GM21515 (cell line): ENCODE data around the gene TMEM165.

Experiments used
- ATAC-seq: cut with Tn5 transposase; IDR thresholded peaks from one replicate; pipeline ENCODE4 v1.9.1; 2021; ENCODE audit not compliant: unreplicated experiment

TMEM165 gene

DNA sequence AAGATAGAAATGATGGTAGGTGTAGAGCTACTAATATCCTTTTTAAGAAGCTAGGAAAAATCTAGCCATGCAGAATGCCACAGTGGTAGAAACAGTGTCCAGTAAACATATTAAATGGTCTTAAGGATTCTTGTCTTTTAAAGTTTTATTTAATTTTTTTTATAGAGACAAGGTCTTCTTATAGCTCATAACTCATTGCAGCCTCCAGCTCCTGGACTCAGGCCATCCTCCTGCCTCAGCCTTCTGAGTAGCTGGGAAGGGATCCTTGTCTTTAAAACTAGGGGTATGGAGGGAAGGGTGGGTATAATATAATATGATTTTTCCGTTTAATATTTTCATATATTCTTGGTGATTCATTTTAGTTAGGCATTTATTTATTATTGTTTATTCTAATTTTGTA is 3.8 kb downstream of the TMEM165 start:
- ATAC-seq: no peak

DNA sequence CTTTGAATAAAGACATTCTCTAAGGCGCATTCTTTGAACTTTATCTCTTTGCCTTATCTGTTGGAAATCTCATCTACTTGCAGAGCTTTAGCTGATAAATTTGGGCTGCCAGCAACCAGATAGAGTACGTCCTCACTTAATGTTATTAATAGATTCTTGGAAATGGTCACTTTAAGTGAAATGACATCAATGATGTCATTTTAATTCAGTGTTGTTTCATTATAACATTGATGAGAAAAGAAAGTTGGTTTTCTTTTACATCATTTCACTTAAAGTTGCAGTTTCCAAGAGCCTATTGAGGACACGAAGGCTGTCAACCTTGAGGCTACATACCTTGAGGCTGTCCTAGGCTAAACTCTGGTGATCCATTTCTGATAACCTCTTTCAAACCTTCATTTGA is 9.3 kb downstream of the TMEM165 start:
- no peak for ATAC-seq

DNA sequence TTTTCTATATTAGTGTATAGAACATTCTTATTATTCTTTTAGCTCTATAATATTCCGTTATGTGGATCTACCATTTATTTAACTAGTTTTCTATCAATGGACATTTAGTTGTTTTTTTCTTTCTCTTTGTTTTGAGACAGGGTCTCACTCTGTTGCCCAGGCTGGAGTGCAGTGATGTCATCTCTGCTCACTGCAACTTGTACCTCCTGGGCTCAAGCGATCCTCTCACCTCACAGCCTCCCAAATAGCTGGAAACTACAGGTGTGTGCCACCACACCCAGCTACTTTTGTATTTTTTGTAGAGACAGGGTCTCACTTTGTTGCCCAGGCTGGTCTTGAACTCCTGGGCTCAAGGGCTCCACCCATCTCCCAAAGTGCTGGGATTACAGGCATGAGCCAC is 10.8 kb downstream of the TMEM165 start:
- no peak for ATAC-seq

DNA sequence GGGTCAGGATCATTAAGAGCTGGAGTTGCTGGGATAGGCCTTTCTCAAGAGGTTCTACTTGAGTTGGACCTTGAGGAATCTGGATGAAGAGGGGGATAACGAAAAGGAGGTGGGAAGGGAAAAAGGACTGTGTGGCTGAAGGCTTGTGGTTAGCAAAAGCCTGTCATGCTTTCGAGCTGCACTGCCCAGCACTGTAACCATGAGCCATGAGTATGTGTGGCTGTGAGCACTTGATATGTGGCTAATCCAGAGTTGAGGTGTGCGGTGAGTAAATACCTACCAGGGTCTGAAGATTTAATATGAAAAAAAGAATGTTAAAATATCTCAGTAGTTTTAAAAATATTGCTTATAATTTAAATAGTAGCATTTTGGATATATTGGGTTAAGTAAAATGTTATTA is 11.4 kb downstream of the TMEM165 start:
- no peak for ATAC-seq

DNA sequence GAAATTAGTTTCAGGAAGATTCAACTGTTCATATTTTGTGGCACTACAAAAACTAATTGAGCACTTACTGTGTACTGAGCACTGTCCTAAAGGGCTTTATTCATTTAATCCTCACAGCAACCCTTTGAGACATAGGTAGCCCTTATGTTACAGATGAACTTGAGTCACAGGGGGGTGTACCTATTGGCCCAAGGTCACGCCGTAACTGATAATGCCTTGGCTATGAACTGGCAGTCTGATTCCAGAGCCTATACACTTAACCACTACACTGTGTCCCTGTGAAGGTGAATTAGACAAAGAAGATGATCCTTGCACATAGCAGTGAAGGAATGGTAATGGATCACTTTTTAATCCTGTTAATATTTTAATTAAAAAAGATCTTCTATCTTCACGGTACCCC is 12.0 kb downstream of the TMEM165 start:
- no peak for ATAC-seq

DNA sequence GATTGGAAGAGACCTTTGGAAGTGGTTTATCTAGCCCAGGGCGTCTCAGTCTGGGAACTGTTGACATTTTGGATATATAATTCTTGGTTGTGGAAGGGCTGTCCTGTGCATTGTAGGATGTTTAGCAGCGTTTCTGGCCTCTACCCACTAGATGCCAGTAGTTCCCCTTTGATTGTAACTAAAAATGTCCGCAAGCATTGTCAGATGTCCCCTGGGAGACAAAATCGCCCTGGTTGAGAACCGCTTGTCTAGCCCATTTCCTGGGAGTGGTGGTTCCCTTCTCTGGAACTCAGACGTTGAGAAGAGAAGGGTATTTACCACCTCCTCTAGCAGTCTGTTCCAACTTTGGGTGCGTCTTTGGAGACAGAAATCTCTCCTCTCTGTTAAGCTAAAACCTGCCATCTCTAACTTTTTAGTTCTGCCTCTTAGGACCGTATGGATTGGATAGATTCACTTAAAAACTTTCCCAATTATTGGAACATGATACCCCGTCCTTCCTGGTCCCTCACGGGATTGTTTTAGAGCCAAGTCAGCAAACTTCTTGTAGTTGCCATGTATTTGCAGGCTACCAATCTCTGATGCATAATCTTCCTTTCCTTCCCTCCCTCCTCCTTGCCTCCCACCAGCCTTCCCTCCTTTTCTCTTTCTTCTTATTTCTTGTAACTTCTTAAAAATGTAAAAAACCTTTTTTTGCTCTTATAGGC is 13.9 kb downstream of the TMEM165 start:
- peak; percentile 76 for ATAC-seq

DNA sequence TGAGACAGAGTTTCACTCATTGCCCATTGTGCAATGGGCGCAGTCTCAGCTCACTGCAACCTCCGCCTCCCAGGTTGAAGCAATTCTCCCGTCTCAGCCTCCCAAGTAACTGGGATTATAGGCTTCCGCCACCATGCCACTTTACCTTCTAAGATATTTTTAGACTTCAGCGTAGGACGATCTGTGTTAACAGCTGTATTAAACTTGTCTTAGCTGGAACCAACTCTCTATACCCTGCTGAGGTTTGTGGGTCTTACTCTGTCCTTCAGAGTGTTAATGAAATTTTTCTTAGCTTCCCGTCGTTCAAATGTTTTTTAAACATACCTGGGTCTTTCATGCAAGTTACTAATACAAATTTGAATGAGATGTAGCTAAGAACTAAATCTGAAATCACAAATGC is 14.7 kb downstream of the TMEM165 start:
- no peak for ATAC-seq

DNA sequence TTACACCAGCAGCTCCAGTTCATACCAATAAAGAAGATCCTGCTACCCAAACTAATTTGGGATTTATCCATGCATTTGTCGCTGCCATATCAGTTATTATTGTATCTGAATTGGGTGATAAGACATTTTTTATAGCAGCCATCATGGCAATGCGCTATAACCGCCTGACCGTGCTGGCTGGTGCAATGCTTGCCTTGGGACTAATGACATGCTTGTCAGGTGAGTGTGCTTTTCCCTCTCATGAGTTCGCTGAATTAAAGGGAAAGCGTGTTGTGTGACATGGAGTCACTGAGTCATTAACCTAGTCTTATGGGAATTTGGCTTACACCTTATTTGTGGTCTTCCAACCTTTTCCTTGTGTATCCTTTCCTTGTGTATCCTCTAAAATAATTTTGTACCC is 15.9 kb downstream of the TMEM165 start:
- ATAC-seq: no peak

DNA sequence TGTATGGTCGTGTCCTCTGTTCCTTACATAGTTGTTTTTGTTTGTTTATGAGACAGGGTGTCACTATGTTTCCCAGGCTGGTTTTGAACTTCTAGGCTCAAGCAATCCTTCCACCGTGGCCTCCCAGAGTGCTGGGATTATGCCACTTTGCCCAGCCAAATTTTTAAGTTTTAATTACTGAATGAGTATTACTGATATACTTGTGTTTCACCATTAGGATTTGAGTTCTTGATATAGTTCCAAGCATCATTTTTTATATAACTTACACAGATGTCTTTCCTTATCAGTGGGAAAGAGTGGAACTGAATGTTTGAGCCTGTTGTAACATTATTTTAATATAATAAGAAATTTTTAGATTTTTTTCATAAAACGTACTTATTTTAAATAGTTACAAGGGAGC is 20.4 kb downstream of the TMEM165 start:
- ATAC-seq: no peak

DNA sequence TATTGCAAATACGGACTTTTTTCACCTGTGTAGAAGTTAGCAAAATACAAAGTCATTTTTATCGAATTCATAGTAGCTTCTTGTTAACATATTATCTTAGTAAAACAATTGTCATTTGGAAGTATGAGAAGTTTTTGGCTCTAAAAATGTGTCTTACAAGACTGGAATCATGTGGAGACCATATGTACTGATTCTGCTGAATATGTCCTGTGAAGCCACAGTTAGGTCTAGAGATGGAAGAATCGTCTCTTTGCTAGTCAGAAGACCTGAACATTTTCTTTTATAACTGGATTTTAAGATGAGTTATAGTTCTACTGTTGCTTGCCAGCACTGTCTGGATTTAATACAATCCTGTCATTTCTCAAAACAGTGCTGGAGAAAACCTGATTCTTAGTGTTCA is 29.0 kb downstream of the TMEM165 start:
- no peak for ATAC-seq

DNA sequence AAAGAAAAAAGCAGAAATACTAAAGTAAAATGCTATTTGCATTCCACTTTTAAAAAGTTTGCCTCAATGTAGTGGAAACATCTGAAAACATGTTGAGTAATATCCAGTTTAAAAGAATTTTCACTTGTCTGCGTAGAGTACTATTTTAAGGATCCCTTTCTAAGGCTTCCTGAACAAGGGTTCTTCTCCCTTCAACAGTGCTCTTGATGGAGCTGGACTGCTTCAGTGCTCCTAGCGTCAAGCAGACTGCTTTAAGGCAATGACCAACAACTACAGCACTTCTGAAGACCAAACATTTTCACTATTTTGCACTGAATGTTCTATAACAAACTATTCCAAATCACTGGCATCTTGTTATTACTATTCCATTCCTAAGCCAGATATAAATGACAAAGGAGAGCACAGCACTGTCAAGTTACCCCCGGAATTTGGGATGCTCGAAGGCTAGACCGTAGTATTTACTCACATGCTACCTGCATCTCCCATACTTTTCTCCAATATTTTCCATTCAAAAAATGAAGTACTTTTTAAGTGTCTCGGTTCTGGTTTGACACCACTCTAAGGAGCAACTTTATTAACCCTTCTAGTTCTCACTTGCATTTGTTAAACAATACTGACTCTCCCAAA is 36.1 kb downstream of the TMEM165 start:
- ATAC-seq: no peak

DNA sequence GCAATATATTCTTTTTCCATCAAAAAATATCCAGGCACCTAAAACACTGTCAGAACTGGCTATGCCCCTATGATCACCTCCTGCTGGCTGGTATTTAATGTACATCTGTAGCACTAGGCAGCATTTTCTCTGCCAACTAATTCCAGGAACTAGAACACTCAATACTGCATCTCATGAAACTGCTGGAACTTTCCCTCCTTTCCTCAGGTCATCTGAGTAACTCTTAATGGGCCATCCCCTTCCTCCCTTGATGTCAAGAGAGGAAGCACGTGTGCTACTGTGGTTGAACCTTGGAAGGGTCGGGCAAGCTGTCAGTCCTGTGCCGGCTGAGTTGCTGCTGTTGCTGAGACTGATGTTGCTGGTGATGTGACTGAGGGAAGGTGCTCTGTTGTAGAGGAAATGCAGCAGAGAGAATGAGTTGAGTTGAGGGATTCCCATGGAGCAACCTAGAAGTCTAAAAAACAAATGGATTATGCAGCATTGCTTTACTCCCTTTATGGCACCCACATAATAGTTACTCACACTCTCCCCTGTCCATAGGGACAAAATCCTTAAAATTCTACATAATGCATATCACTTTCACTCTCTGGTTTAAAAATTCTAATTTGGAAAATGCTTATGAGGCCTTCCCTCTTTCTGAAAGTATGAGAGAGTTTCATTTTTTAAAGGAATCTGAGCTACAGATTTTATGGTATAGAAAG is 39.5 kb downstream of the TMEM165 start:
- peak; percentile 44 for ATAC-seq

DNA sequence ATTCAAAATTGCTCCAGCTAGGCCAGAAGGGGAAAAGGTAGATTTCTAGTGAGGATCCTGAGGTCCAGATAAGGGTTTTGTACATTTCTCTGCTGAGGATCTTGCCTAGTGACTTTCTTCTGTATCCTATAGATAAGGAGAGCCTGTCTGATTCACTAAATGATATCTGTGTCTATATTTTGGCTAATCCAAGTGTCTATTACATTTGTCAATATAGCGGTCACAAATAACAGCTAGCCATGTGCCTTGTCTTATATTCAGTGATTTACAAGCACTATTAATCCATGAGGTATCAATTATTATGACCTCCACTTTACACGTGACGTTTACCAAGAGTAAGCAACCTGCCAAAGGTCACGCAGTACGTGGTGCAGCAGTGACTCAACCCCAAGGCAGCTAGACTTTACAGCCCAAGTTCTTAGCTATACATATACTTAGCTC is 41.6 kb downstream of the TMEM165 start:
- ATAC-seq: no peak

DNA sequence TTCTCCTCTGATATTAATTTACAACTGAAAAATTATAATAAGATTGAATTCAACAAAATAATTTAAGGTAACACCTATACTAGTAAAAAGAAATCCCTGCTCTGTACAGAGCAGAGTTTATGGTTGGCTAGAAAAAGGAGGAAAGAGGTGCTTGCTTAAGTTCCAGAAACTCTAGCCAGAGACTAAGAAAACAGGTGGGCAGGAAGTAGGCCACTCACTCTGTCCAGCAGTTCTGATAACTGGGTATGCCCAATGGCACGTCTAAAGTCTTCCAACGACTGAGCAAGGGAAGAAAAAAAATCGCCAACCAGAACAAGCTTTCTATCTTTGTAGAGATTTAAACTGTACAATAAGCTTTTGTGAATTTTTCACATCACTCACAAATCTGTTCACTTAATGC is 42.1 kb downstream of the TMEM165 start:
- no peak for ATAC-seq

DNA sequence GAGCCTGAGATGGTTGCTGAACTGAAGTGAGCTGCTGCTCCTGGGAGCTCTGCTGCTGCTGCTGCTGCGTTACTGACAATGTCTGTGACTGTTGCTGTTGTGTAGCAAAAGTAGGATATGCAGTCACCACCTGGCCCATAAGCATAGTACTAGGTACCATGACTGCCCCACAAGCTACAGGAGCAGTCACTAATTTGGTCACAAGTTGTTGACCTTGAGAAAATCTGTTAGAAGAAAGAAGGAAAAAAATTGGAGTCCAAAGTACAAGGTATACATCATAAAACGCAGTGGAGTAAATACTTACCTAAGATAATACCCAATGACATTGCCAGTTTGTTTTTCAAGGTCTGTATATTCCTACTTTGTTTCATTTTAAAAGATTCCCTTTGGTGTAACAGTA is 42.6 kb downstream of the TMEM165 start:
- ATAC-seq: no peak

DNA sequence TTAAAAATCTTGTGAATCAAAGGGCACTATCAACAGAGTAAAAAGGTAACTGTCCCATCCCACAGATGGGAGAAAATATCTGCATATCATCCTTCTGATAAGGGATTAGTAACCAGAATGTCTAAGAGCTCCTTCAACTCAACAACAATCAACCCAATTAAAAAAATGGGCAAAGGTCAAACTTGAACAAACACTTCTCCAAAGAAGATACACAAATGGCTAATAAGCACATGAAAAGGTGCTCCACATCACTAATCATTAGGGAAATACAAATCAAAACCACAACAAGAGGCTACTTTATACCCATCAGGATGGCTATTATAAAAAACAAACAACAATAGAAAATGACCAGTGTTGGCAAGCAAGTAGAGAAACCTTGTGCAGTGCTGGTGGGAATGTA is 43.3 kb downstream of the TMEM165 start:
- no peak for ATAC-seq

DNA sequence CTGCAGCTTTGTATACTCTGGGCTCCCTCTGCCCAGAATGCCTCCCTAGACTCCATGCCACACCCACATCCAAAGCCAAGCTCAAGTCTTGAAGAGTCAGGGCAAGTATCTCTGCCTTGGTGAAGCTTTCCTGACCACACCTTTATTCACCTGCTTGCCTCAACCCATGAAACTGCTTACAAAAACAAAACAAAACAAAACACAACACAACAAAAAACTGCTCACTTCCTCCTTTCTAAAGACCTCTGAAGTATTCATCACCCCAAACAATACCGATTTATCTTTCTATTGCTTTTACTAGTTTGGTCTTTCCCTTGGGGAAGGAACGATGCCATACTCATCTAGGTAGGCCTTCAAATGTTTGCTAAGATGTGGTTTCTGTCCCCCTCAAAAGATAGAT is 45.0 kb downstream of the TMEM165 start:
- ATAC-seq: no peak

DNA sequence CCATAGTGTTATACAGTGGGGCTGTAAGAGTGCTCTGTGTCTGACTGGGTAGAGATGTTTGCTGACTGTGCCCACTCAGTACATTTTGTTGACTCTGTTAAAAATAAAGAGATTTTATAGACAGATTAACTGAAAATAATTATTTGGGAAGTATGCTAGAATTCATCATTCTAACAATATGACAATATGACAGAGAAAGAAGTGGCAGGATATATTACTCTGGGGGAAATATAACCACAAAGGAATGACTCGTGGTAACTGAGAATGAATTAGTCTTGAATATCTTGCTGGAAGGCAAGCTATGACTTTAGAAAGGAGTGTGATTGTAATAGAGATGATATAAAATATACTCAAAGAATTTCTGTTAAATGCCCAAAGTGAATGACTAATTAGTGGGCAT is 46.8 kb downstream of the TMEM165 start:
- ATAC-seq: no peak

DNA sequence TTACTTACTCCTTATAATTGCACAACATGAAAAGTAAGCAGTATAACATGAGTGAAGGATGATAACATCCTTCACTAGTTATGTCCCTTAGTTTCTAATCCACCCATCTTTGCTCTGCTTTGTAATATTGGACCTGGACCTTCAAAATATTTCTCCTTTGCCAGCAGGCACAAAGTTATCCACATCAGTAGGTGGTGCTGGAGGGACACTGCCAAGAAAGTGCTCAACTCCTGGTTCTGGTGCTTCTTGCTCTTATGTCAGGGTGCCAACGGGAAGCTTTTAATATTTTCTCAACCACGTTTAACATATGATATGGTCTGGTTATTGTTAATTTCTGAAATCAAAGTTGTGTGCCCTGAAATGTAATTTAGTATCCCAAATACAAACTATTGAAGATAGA is 49.1 kb downstream of the TMEM165 start:
- ATAC-seq: no peak

DNA sequence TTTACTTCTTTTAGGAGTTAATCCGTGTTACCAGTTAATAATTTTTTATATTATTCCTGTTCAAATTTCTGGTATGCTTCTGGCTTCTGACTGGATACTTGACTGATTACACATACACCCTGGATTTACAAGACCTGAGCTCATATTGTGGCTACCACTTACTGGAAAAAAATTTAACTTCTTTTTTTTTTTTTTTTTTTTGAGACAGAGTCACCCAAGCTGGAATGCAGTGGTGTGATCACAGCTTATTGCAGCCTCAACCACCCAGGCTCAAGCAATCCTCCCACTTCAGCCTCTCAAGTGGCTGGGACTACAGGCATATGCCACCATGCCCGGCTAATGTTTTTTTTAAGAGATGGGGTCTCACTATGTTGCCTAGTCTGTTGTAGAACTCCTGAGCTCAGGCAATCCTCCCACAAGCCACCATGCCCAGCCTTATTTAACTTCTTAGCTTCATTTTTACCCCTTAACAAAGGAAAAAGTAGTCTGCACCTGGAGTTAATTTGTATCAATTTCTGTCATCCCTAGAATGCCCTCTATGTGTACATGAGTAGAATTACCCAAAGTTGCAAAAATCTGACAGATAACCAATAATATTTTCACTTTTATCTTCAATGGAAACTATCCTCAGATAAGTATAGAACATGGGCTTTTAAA is 50.3 kb downstream of the TMEM165 start:
- no peak for ATAC-seq

DNA sequence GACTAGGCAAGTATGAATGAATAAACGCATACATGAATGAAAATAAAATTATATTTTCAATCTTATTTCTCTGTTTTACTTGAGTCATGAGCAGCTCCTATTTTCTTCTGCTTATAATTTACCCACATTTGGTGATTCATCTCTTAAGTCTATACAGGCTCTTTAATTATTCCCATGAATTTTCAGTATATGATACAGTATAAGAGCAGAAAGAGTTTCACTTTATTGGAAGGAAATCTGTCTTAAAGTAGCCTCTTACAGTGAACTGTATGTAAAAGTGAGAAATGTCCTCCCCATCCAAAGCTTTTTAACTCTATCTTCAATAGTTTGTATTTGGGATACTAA is 50.8 kb downstream of the TMEM165 start:
- ATAC-seq: no peak

DNA sequence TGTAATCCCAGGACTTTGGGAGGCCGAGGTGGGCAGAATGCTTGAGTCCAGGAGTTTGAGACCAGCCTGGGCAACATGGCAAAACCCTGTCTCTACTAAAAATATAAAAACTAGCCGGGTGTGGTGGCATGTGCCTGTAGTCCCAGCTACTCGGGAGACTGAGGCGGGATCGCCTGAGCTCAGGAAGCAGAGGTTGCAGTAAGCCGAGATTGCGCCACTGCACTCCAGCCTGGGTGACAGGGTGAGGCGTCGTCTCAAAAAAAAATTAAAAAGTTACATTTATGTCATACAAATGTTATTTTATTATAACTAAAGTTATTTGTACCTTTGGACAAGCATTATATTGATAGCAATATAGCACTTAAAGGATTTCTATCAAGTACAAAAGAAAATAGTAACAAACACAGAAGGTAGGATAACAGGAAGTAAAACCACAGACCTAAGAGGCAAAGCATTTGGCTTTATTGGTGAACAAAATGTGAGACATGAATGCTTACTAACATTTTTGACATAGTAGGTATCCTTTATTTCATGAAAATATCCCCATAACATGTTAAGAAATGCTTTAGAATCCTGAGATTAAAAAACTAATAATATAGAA is 51.5 kb downstream of the TMEM165 start:
- no peak for ATAC-seq
